Duodenal mucosa (tissue), 2 donors: ENCODE measurements around the gene BTG1.
A peak's percentile ranks its signal among the peaks of the same experiment; 100 is the strongest.

Source experiments
- H3K27ac ChIP-seq: one replicate; pipeline ENCODE4 v1.7.0; 2013; ENCODE audit warnings: low read depth, low read length
- H3K27me3 ChIP-seq, 2 donors: one replicate each; pipeline ENCODE4 v1.7.0; 2013; ENCODE audit warnings: low read length in 2 of 2, control low read depth in 1 of 2; ENCODE audit not compliant: insufficient read depth in 2 of 2, control insufficient read depth in 1 of 2
- H3K36me3 ChIP-seq, 2 donors: one replicate each; pipeline ENCODE4 v1.7.0; 2013; ENCODE audit warnings: low read length in 2 of 2, control low read depth in 1 of 2; ENCODE audit not compliant: insufficient read depth in 2 of 2, control insufficient read depth in 1 of 2
- H3K4me1 ChIP-seq, 2 donors: one replicate each; pipeline ENCODE4 v1.7.0; 2013; ENCODE audit warnings: low read length in 2 of 2, control low read depth in 1 of 2; ENCODE audit not compliant: insufficient read depth in 2 of 2, control insufficient read depth in 1 of 2
- H3K4me3 ChIP-seq, 2 donors: one replicate each; pipeline ENCODE4 v1.7.0; 2013; ENCODE audit warnings: low read length in 2 of 2, low read depth in 1 of 2
- H3K9ac ChIP-seq, 2 donors: one replicate each; pipeline ENCODE4 v1.7.0; 2013; ENCODE audit warnings: low read length in 2 of 2, low read depth in 1 of 2
- H3K9me3 ChIP-seq, 2 donors: one replicate each; pipeline ENCODE4 v1.7.0; 2013; ENCODE audit warnings: low read length in 2 of 2, control low read depth in 1 of 2; ENCODE audit not compliant: control insufficient read depth in 1 of 2

Gene BTG1, protein sequence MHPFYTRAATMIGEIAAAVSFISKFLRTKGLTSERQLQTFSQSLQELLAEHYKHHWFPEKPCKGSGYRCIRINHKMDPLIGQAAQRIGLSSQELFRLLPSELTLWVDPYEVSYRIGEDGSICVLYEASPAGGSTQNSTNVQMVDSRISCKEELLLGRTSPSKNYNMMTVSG

DNA sequence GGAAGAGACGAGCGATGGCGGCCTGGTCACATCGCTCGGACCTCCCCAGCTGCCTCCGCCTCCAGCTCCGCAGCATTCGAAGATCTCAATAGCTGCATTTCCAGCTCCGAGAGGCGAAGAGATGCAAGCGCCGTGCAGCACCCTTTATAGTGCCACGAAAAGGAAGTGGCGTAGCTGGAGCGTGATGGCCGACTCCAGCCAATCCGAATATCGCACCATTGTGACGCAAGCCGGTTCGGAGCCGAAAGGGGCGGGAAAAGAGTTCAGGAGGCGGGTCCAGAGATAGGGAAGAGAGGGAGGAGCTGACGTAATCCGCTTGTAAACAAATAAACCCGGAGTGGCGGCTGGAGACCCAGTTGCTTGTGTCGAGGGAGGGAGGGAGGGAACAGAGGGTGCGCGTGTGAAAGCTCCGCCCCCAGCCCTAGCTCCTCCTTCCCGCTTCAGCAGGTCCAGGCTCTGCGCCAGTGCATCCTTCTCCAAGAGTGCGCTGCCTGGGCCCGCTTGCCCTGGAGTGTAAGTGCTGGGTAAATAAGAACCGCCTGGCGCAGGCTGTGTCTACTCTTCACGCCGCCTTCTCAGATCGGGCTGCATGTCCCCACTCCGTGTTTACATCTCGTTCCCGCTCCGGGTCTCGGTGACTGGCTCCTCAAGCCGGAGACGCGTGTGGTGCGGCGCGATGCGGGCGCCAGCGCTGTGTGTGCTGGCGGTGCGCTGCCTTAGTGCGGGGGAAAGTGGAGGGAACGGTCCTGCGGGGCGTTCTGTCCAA is at the start of gene BTG1:
Gene BTG1, minus strand, starts transcription at position 116 of the 766 bp plus-strand sequence. CDS start 311 bp downstream, outside the sequence.
- H3K27me3 ChIP-seq: no peaks in the 10 kb centered on the region
- peaks cover 16 to 20% of the 10 kb centered on the region in 2 donors for H3K36me3 ChIP-seq
- peaks cover 0 to 8% of the 10 kb centered on the region in 2 donors for H3K4me1 ChIP-seq
- no peaks in the 10 kb centered on the region for H3K9me3 ChIP-seq
- peak within 1 kb of the TSS; percentile 90 to 96 for H3K4me3 ChIP-seq
- peak within 1 kb of the TSS; percentile 99 for H3K27ac ChIP-seq
- peak within 1 kb of the TSS; percentile 99 for H3K9ac ChIP-seq

DNA sequence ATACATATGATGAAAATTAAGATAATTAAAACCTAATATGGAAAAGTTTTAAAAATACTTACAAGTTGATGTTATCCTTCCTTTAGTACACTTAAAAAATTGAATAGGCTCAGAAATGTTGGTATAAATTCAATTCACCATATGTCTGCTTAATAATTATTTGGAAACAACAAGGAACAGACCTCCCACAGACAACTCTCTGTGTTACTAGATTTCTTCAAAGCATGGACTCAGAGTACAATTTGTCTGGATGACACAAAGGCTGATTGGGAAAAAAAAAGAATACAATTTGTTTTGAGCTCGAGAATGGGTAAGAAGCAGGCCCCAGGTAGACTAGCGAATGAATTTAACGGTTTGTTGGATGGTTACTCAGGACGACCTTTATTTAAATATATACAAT is 48.9 kb upstream of the BTG1 start:
- Histone ChIP-seq H3K27me3 (no peaks in the 10 kb centered on the region), H3K27ac (no peak overlapping the region), H3K9me3 (peaks cover 4% of the 10 kb centered on the region in 2 donors), H3K9ac (no peak overlapping the region), H3K36me3 (no peaks in the 10 kb centered on the region), H3K4me1 (no peaks in the 10 kb centered on the region), H3K4me3 (no peak overlapping the region)

DNA sequence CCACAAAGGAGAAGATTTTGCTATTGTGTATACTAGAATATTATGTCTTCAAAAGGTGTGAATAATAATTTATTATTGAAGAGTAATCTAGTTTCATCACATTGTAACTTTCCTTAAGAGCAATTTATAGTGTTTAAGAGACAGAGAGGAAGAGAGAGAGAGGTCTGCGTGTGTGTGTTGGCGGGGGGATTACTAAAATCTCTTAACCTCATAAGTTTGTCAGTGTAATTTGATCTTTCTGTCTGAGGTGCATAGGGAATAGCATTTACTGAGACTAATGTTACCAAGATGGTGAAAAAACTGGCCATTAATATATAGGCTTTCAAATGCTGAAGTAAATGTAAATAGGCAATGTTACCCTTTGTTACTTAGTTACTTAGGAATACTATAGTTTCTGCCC is 48.2 kb upstream of the BTG1 start:
- no peak overlapping the region for H3K27ac ChIP-seq
- no peak overlapping the region for H3K4me3 ChIP-seq

DNA sequence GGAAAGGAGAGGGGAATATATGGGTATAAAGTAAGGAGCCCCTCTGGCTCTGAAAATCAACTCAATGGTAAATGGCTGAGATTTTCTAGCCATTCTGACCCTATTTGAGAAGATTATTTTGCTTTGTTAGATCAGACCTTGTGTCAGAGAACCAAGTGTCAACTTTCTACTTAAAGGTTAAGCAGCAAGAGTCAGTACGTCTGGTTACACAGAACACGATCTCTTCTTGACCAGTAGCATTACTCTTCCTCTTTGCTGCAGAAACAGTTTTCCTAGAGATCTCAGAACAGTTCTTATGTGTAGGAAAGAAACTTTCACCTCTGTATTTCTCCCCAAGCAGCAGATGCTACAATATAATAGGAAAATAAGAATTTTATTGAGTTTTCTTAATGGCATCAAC is 47.4 kb upstream of the BTG1 start:
- Histone ChIP-seq H3K27ac (no peak overlapping the region), H3K9ac (no peak overlapping the region), H3K4me1 (no peaks in the 10 kb centered on the region), H3K4me3 (no peak overlapping the region), H3K9me3 (peaks cover 4% of the 10 kb centered on the region in 2 donors), H3K36me3 (no peaks in the 10 kb centered on the region), H3K27me3 (no peaks in the 10 kb centered on the region)

More for the DNA sequence above, 48.2 kb upstream of the BTG1 start:
- Histone ChIP-seq H3K4me1 (no peaks in the 10 kb centered on the region), H3K27me3 (no peaks in the 10 kb centered on the region), H3K36me3 (no peaks in the 10 kb centered on the region), H3K9ac (no peak overlapping the region), H3K9me3 (peaks cover 4% of the 10 kb centered on the region in 2 donors)

- H3K4me3 ChIP-seq: no peak overlapping the region
- H3K9ac ChIP-seq: no peak overlapping the region
- no peaks in the 10 kb centered on the region for H3K36me3 ChIP-seq
- no peaks in the 10 kb centered on the region for H3K4me1 ChIP-seq
- H3K27me3 ChIP-seq: no peaks in the 10 kb centered on the region
- no peak overlapping the region for H3K27ac ChIP-seq
- peaks cover 4% of the 10 kb centered on the region in 2 donors for H3K9me3 ChIP-seq
These were observed 46.7 kb upstream of the BTG1 start for GRCh38 chr12:92192360-92192759.

DNA sequence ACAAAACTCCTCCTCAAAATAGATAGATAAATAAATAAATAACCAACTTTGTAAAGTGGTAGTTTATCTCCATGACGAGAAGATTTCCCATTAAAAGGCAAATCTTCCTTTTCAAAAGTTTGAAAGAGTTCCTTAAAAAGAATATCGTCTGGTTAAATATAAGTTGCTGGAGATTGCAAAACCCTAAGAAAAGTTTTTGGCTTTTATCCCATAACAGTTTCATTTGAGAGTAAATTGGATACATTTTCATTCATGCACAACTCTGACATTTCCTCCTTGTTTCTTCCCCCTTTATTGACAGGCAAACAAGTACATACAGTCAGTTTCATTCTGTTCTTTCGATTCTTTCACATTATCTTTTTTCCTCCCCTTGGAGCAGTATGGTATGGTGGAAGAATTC is 45.4 kb upstream of the BTG1 start:
- Histone ChIP-seq H3K36me3 (no peaks in the 10 kb centered on the region), H3K9ac (no peak overlapping the region), H3K9me3 (no peaks in the 10 kb centered on the region), H3K4me1 (no peaks in the 10 kb centered on the region), H3K4me3 (no peak overlapping the region), H3K27me3 (no peaks in the 10 kb centered on the region), H3K27ac (no peak overlapping the region)

DNA sequence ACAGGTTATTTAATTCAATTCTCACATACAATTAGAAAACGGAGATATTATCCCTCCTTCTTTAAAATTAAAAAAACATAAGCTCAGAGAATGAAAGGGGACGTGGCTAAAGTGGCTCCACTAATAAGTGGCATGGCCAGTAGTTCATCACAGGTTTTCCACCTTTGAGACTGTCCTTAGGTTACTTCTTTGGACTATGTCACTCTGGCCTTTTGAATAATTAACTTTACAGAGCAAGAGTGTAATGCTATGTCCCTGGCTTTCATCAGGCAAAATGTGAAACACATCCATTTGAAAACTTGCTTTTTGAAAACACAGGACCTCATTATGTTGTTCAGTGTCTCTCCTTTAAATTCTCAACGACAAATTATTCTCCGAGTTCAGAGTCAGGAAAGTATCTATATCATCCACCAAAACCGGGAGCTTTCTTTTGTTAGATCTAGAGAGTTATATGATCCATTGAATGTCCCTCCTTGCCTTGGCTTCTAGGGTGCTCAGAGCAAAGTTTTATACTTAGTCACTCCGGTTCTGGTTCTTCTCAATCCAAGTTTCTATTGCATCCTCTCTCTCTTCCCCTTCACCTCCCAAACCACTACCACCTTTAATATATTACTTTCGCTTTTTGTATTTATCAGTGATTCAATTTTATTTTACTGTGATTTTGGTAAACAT is 43.0 kb upstream of the BTG1 start:
- Histone ChIP-seq H3K27me3 (no peaks in the 10 kb centered on the region), H3K9me3 (no peaks in the 10 kb centered on the region), H3K4me1 (peaks cover 0 to 6% of the 10 kb centered on the region in 2 donors), H3K27ac (no peak overlapping the region), H3K36me3 (no peaks in the 10 kb centered on the region), H3K9ac (no peak overlapping the region), H3K4me3 (no peak overlapping the region)

GRCh38 chr12:92186038-92186470 is 40.4 kb upstream of the BTG1 start:
- Histone ChIP-seq H3K27ac (no peak overlapping the region), H3K36me3 (no peaks in the 10 kb centered on the region), H3K4me3 (no peak overlapping the region), H3K9me3 (no peaks in the 10 kb centered on the region), H3K4me1 (peaks cover 0 to 14% of the 10 kb centered on the region in 2 donors), H3K27me3 (no peaks in the 10 kb centered on the region), H3K9ac (no peak overlapping the region)

DNA sequence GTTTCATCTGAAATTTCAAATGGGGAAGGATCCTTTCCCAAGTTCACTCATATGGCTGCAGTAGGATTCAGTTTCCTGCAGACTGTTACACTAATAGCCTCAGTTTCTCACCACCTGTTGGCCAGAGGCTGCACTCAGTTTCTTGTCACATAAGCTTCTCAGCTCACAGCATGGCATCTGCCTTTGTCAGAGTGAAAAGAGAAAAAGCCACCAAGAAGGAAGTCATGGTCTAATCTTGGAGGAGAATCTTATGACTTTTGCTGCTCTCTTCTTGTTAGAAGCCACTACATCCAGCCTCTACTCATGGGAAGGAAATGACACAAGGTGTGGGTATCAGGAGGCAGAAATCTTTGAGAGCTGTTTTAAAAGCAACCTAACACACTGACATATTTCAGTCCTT is 39.4 kb upstream of the BTG1 start:
- Histone ChIP-seq H3K27ac (no peak overlapping the region), H3K4me1 (peaks cover 0 to 14% of the 10 kb centered on the region in 2 donors), H3K27me3 (no peaks in the 10 kb centered on the region)

GRCh38 chr12:92183575-92183974 is 37.9 kb upstream of the BTG1 start:
- Histone ChIP-seq H3K27ac (no peak overlapping the region), H3K27me3 (no peaks in the 10 kb centered on the region), H3K4me1 (peaks cover 0 to 14% of the 10 kb centered on the region in 2 donors), H3K9me3 (no peaks in the 10 kb centered on the region), H3K36me3 (no peaks in the 10 kb centered on the region), H3K9ac (no peak overlapping the region), H3K4me3 (no peak overlapping the region)

More for the DNA sequence above, 39.4 kb upstream of the BTG1 start:
- H3K9ac ChIP-seq: no peak overlapping the region
- no peak overlapping the region for H3K4me3 ChIP-seq
- no peaks in the 10 kb centered on the region for H3K36me3 ChIP-seq
- H3K9me3 ChIP-seq: no peaks in the 10 kb centered on the region
